ENCODE measurements around the gene FIP1L1.

FIP1L1 gene

GRCh38 chr4:53477636-53478035 lies 100.2 kb downstream of the FIP1L1 start:
- DNase-seq (ENCODE audit: low spot score in 2 of 2) (no peak), ATAC-seq (no peak)
- H3K9me3 Mint-ChIP-seq: peaks cover 8% of the 10 kb centered on the region
- H3K27ac Mint-ChIP-seq: no peak overlapping the region
- H3K4me1 Mint-ChIP-seq: no peaks in the 10 kb centered on the region
- no peaks in the 10 kb centered on the region for H3K36me3 Mint-ChIP-seq
- no peak overlapping the region for H3K4me3 Mint-ChIP-seq

GRCh38 chr4:53478671-53479456 lies 101.4 kb downstream of the FIP1L1 start:
- Mint-ChIP-seq H3K9me3 (peaks cover 3% of the 10 kb centered on the region), H3K4me3 (no peak overlapping the region), H3K4me1 (no peaks in the 10 kb centered on the region), H3K27ac (no peak overlapping the region), H3K36me3 (no peaks in the 10 kb centered on the region)
- DNase-seq (ENCODE audit: low spot score in 2 of 2) (no peak), ATAC-seq (no peak)

- DNase-seq (ENCODE audit: low spot score in 2 of 2): no peak
These were observed 102.5 kb downstream of the FIP1L1 start for GRCh38 chr4:53479736-53480525.

GRCh38 chr4:53480909-53481308 lies 103.5 kb downstream of the FIP1L1 start:
- no peaks in the 10 kb centered on the region for H3K36me3 Mint-ChIP-seq
- no peak overlapping the region for H3K4me3 Mint-ChIP-seq
- H3K27ac Mint-ChIP-seq: no peak overlapping the region
- ATAC-seq (no peak), DNase-seq (ENCODE audit: low spot score in 2 of 2) (no peak)
- peaks cover 3% of the 10 kb centered on the region for H3K9me3 Mint-ChIP-seq
- no peaks in the 10 kb centered on the region for H3K4me1 Mint-ChIP-seq

More at GRCh38 chr4:53479736-53480525, 102.5 kb downstream of the FIP1L1 start:
- H3K4me3 Mint-ChIP-seq: no peak overlapping the region
- H3K9me3 Mint-ChIP-seq: peaks cover 3% of the 10 kb centered on the region
- H3K27ac Mint-ChIP-seq: no peak overlapping the region
- no peak for ATAC-seq
- H3K36me3 Mint-ChIP-seq: no peaks in the 10 kb centered on the region
- no peaks in the 10 kb centered on the region for H3K4me1 Mint-ChIP-seq

GRCh38 chr4:53481586-53481985 lies 104.1 kb downstream of the FIP1L1 start:
- ATAC-seq (no peak), DNase-seq (ENCODE audit: low spot score in 2 of 2) (no peak)
- Mint-ChIP-seq H3K4me3 (no peak overlapping the region), H3K27ac (no peak overlapping the region), H3K4me1 (no peaks in the 10 kb centered on the region), H3K9me3 (peaks cover 3% of the 10 kb centered on the region), H3K36me3 (no peaks in the 10 kb centered on the region)

GRCh38 chr4:53483250-53483649 lies 105.8 kb downstream of the FIP1L1 start:
- H3K9me3 Mint-ChIP-seq: peaks cover 3% of the 10 kb centered on the region
- no peak overlapping the region for H3K4me3 Mint-ChIP-seq
- no peak overlapping the region for H3K27ac Mint-ChIP-seq
- no peaks in the 10 kb centered on the region for H3K4me1 Mint-ChIP-seq
- DNase-seq (ENCODE audit: low spot score in 2 of 2) (no peak), ATAC-seq (no peak)
- H3K36me3 Mint-ChIP-seq: no peaks in the 10 kb centered on the region

DNA sequence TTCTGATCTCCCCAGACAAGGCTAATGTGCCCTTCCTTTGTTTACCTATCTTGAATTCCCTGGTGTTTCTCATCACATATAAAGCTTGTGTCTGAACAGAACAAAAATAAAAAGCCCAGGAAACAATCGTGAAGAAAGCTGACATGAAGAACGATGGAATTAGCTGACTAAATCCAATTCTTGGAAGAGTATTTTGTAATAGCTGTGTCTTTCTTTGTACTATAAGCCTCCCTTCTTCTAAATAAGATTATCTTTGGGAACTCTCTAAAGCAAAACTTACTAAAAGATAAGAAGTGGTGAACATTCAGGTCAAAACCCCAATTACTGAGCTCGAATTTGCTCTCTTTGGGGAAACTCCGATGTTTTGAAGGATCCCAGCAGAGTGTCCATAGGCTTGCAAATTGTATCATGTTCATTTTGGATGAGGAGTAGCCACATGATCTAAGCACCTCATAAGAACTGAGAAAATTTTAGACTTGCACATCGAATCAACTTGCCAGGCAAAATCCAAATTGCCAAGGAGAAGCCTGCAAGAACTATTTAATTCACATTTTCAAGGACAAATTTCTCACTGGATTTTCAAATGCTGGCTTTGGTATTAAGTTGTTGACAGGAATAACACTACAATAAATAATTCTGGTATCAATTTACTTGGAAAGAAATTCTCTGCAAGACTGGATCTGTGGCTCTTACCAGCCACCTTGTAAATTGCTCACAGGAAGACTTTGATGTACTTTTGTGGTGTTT lies 107.6 kb downstream of the FIP1L1 start:
- Mint-ChIP-seq H3K4me1 (no peaks in the 10 kb centered on the region), H3K36me3 (no peaks in the 10 kb centered on the region), H3K9me3 (peaks cover 3% of the 10 kb centered on the region), H3K27ac (no peak overlapping the region), H3K4me3 (no peak overlapping the region)
- ATAC-seq: no peak
- DNase-seq (ENCODE audit: low spot score in 2 of 2): no peak

DNA sequence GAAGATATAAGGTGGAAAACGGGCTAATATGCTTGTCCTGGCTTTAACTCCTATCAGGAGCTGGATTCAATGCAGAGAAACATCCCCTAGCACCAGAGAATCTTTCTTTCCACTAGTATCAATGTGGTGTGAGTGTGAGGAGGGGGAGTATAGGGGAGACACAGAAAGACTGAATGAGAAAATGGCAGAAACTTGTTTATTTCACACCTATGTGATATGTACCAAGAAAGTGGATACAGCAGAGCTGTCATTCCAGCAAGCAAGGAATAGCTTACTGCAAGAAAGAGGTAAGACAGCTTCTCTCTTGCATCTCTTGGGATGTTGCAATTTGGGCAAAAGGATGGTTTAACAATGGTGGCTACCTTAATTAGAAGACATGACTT lies 108.2 kb downstream of the FIP1L1 start:
- ATAC-seq: no peak
- Mint-ChIP-seq H3K27ac (no peak overlapping the region), H3K36me3 (no peaks in the 10 kb centered on the region), H3K4me1 (no peaks in the 10 kb centered on the region), H3K4me3 (no peak overlapping the region), H3K9me3 (peaks cover 3% of the 10 kb centered on the region)
- DNase-seq (ENCODE audit: low spot score in 2 of 2): no peak

- ATAC-seq: no peak
- Mint-ChIP-seq H3K36me3 (no peaks in the 10 kb centered on the region), H3K9me3 (peaks cover 3% of the 10 kb centered on the region), H3K4me1 (no peaks in the 10 kb centered on the region), H3K4me3 (no peak overlapping the region), H3K27ac (no peak overlapping the region)
- DNase-seq (ENCODE audit: low spot score in 2 of 2): no peak
These were observed 110.3 kb downstream of the FIP1L1 start for GRCh38 chr4:53487766-53488165.

- Mint-ChIP-seq H3K27ac (no peak overlapping the region), H3K36me3 (no peaks in the 10 kb centered on the region), H3K4me1 (no peaks in the 10 kb centered on the region)
These were observed 111.9 kb downstream of the FIP1L1 start for GRCh38 chr4:53489279-53489889.

DNA sequence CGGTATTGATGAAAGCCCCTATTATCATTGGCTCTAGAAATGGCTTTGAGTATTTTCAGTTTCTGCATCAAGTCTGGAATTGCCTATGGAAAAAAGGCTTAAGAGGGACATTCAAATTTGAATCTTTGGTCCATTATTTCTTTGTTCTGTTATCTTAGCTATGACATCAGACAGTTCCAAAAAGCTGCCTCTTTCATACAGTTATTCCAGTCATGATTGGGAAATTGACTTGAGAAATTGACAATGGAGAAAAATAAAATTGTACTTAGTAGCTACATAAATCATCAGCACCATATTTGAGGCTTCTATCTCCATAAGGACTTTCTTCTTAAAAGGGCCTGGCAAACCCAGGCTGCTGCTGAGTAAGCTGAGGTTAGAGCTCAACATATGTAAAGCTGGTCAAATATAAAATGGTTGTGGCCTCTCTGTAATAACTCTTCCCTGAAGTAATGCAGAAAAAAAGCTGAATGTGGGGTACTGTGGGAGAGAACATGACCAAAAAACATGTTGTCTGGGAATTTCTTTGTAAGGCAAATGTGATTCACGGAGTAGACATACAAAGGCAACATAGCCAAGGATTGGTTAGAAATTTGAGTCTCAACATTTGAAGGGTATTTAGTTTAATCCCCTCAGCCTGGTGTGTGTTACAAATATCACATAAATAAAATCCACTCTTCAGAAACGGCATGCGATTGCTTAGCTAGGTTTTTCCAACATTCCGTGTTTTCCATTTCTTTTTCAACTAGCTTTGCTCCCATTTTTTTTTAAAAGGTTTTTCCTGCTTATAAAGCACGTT lies 112.9 kb downstream of the FIP1L1 start:
- no peak overlapping the region for H3K27ac Mint-ChIP-seq
- no peak overlapping the region for H3K4me3 Mint-ChIP-seq
- no peaks in the 10 kb centered on the region for H3K36me3 Mint-ChIP-seq
- ATAC-seq: no peak
- no peak for DNase-seq (ENCODE audit: low spot score in 2 of 2)
- H3K9me3 Mint-ChIP-seq: no peaks in the 10 kb centered on the region
- H3K4me1 Mint-ChIP-seq: no peaks in the 10 kb centered on the region

More at GRCh38 chr4:53489279-53489889, 111.9 kb downstream of the FIP1L1 start:
- DNase-seq (ENCODE audit: low spot score in 2 of 2) (no peak), ATAC-seq (no peak)
- H3K9me3 Mint-ChIP-seq: no peaks in the 10 kb centered on the region
- H3K4me3 Mint-ChIP-seq: no peak overlapping the region

GRCh38 chr4:53490965-53491622 lies 113.7 kb downstream of the FIP1L1 start:
- ATAC-seq: no peak
- no peaks in the 10 kb centered on the region for H3K36me3 Mint-ChIP-seq
- no peak overlapping the region for H3K4me3 Mint-ChIP-seq

DNA sequence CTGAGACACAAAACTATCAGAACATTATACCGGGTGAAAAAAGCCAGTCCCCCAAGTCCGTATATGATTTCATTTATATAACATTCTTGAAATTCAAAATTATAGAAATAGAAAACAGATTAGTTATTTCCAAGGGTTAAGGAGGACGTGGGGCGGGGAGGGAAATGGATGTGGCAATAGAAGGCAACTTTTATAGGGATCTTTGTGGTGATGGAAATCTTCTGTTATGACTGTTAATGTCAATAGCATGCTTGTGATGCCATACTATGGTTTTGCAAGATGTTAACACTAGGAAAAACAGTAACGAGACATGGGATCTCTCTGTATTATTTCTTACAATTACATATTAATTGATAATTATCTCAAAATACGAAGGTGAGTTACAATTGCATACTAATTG lies 117.4 kb downstream of the FIP1L1 start:
- no peaks in the 10 kb centered on the region for H3K4me1 Mint-ChIP-seq
- no peak overlapping the region for H3K4me3 Mint-ChIP-seq
- ATAC-seq (no peak), DNase-seq (ENCODE audit: low spot score in 2 of 2) (no peak)
- H3K9me3 Mint-ChIP-seq: no peaks in the 10 kb centered on the region
- H3K27ac Mint-ChIP-seq: no peak overlapping the region
- no peaks in the 10 kb centered on the region for H3K36me3 Mint-ChIP-seq

More at GRCh38 chr4:53490965-53491622, 113.7 kb downstream of the FIP1L1 start:
- Mint-ChIP-seq H3K27ac (no peak overlapping the region), H3K4me1 (no peaks in the 10 kb centered on the region), H3K9me3 (no peaks in the 10 kb centered on the region)
- no peak for DNase-seq (ENCODE audit: low spot score in 2 of 2)

Measured in stimulated activated effector memory CD8-positive, alpha-beta T cell treated with anti-CD3 and anti-CD28 coated beads, Interleukin-12 subunit alpha, Interleukin-12 subunit beta, amount 100 ng/mL, for 72 hours (primary cell).